ENCODE measurements around the gene SBK1.
"Not testable (repeated sequence)": the region's sequence is repeated elsewhere in the genome, so short reads cannot be mapped to it uniquely, and the experiment has no call there.

DNA sequence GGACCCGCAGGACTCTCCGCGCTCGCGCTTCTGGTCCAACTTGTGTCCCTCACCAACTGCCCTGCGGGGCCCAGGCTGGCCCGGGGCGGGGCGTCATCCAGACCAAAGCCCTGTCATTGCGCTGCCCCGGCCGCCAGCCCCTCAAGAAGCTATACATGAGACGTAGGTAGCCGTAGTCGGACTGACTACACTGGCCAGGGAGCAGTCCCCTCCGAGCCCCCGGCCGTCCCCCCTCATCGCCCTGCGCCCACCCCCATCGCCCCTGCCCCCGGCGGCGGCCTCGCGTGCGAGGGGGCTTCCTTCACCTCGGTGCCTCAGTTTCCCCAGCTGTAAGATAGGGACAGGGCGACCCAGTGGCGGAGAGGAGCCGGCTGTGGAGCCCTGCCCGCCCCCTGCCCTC is 75.6 kb downstream of the SBK1 start:
- TF ChIP-seq, protein P1, sequence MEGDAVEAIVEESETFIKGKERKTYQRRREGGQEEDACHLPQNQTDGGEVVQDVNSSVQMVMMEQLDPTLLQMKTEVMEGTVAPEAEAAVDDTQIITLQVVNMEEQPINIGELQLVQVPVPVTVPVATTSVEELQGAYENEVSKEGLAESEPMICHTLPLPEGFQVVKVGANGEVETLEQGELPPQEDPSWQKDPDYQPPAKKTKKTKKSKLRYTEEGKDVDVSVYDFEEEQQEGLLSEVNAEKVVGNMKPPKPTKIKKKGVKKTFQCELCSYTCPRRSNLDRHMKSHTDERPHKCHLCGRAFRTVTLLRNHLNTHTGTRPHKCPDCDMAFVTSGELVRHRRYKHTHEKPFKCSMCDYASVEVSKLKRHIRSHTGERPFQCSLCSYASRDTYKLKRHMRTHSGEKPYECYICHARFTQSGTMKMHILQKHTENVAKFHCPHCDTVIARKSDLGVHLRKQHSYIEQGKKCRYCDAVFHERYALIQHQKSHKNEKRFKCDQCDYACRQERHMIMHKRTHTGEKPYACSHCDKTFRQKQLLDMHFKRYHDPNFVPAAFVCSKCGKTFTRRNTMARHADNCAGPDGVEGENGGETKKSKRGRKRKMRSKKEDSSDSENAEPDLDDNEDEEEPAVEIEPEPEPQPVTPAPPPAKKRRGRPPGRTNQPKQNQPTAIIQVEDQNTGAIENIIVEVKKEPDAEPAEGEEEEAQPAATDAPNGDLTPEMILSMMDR (conservative IDR thresholded peaks at IDR 0.05; ENCODE audit: low read depth, low read length), result not testable (repeated sequence)
- TF ChIP-seq POLR2A (IDR thresholded peaks at IDR 0.05; ENCODE audit: low read depth, low read length); RFX5 (IDR thresholded peaks at IDR 0.05; ENCODE audit: low read depth, low read length); MAFK (IDR thresholded peaks at IDR 0.05; ENCODE audit: low read depth, low read length); SMC3 (IDR thresholded peaks at IDR 0.05; ENCODE audit: low read depth, low read length); CEBPB (IDR thresholded peaks at IDR 0.05; ENCODE audit: low read depth, low read length); MAZ (IDR thresholded peaks at IDR 0.05; ENCODE audit: borderline replicate concordance, low read depth, low read length); RCOR1 (IDR thresholded peaks at IDR 0.05; ENCODE audit: insufficient replicate concordance, low read length): not testable (repeated sequence)
- TF ChIP-seq, protein P2, sequence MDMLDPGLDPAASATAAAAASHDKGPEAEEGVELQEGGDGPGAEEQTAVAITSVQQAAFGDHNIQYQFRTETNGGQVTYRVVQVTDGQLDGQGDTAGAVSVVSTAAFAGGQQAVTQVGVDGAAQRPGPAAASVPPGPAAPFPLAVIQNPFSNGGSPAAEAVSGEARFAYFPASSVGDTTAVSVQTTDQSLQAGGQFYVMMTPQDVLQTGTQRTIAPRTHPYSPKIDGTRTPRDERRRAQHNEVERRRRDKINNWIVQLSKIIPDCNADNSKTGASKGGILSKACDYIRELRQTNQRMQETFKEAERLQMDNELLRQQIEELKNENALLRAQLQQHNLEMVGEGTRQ (IDR thresholded peaks at IDR 0.05; ENCODE audit: low read depth, low read length), result not testable (repeated sequence)
- TF ChIP-seq, protein P3, sequence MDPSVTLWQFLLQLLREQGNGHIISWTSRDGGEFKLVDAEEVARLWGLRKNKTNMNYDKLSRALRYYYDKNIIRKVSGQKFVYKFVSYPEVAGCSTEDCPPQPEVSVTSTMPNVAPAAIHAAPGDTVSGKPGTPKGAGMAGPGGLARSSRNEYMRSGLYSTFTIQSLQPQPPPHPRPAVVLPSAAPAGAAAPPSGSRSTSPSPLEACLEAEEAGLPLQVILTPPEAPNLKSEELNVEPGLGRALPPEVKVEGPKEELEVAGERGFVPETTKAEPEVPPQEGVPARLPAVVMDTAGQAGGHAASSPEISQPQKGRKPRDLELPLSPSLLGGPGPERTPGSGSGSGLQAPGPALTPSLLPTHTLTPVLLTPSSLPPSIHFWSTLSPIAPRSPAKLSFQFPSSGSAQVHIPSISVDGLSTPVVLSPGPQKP (IDR thresholded peaks at IDR 0.05; ENCODE audit: borderline replicate concordance, low read depth, low read length), result not testable (repeated sequence)

Measured in IMR-90 (cell line).